ENCODE data around the gene CACUL1. TPM values are rescaled to one million over a fixed set of nuclear protein-coding genes. Genes with fewer than 3 reads are reported as not detected.

Gene CACUL1
- total RNA-seq, 1 experiment from 2014 or later = 38.5 TPM

GRCh38 chr10:118704711-118705110, 50.1 kb downstream of the CACUL1 start:
- WGBS (ENCODE audit: extremely low coverage, insufficient read length, low lambda C conversion rate) = no CpG with 5 or more reads among the region's 6 CpGs
- Mint-ChIP-seq H3K4me1 (peaks cover 22 to 30% of the 10 kb centered on the region in 2 experiments), H3K36me3 (ENCODE audit: insufficient read depth in 1 of 3, low read depth in 3 of 3) (peaks cover 13 to 27% (median 25%) of the 10 kb centered on the region in 3 experiments; a peak in 6 of 7 replicates)

More at GRCh38 chr10:118704711-118705110, 50.1 kb downstream of the CACUL1 start:
- H4K5ac ChIP-seq (ENCODE audit: insufficient read length, low read depth, low read length) = no peak overlapping the region
- DNase-seq = no peak
- H2AK5ac ChIP-seq (ENCODE audit: insufficient read length, low read length) = no peak overlapping the region
- H3T11ph ChIP-seq (ENCODE audit: low read length) = no peak overlapping the region
- H3K27ac Mint-ChIP-seq = peak overlapping the region in 2 of 3 experiments; percentile 11 to 79; a peak in 3 of 7 replicates
- no peaks in the 10 kb centered on the region for H3K23me2 ChIP-seq (ENCODE audit: insufficient read length, low read depth, low read length, poor library complexity, severe bottlenecking)
- H4K8ac ChIP-seq (replicated peaks; ENCODE audit: insufficient read length, low read depth, low read length) = no peak overlapping the region
- no peaks in the 10 kb centered on the region for H3K9me3 Mint-ChIP-seq
- no peak overlapping the region for H2BK5ac ChIP-seq (ENCODE audit: insufficient read length, low read length)
- H3K79me2 ChIP-seq (ENCODE audit: insufficient read depth, low read length) = no peaks in the 10 kb centered on the region
- no peak overlapping the region for H2BK20ac ChIP-seq (ENCODE audit: low read depth, low read length, poor library complexity, severe bottlenecking)
- H3K4ac ChIP-seq (ENCODE audit: low read depth, low read length) = no peak overlapping the region
- TF ChIP-seq CTCF (conservative IDR thresholded peaks at IDR 0.05) = no peak
- H3K27me3 ChIP-seq (ENCODE audit: insufficient read depth, low read length) = no peaks in the 10 kb centered on the region
- no peaks in the 10 kb centered on the region for H4K20me1 ChIP-seq (ENCODE audit: control insufficient read depth, insufficient read depth, insufficient read length)
- no peaks in the 10 kb centered on the region for H3K9me3 ChIP-seq (ENCODE audit: control insufficient read depth, low read depth, low read length)
- H2AFZ ChIP-seq (ENCODE audit: low read length) = no peak overlapping the region
- no peak overlapping the region for H2BK120ac ChIP-seq (ENCODE audit: low read depth, low read length, poor library complexity, severe bottlenecking)
- H3K79me1 ChIP-seq (ENCODE audit: insufficient read depth, low read depth, low read length, poor library complexity, severe bottlenecking) = no peaks in the 10 kb centered on the region
- no peak overlapping the region for H3K56ac ChIP-seq (ENCODE audit: insufficient read length, low read depth, low read length)
- no peaks in the 10 kb centered on the region for H3K4me1 ChIP-seq (ENCODE audit: insufficient read depth, low read length)
- H2BK12ac ChIP-seq (ENCODE audit: insufficient read length, low read depth, low read length) = no peak overlapping the region
- H4K91ac ChIP-seq (ENCODE audit: insufficient read length, low read depth, low read length) = no peak overlapping the region
- no peak overlapping the region for H3K14ac ChIP-seq (ENCODE audit: insufficient read depth, low read length)
- no peak overlapping the region for H3K27ac ChIP-seq (ENCODE audit: insufficient read length, low read depth, low read length)
- H3K27me3 Mint-ChIP-seq (ENCODE audit: low read depth) = no peaks in the 10 kb centered on the region
- no peak overlapping the region for H3K9ac ChIP-seq (ENCODE audit: extremely low read depth, insufficient read length, low read length)
- no peak overlapping the region for H3K4me2 ChIP-seq (ENCODE audit: insufficient read depth, insufficient read length, low read length)
- no peak overlapping the region for H3K4me3 Mint-ChIP-seq
- H2BK15ac ChIP-seq (ENCODE audit: low read depth, low read length) = no peak overlapping the region
- no peak overlapping the region for H3K23ac ChIP-seq (ENCODE audit: insufficient read length, low read depth, low read length)
- H3K18ac ChIP-seq (ENCODE audit: insufficient read length, low read depth, low read length) = no peak overlapping the region

Data from H9 (cell line).